Measurements from ENCODE around the gene RD3L. TPM values are rescaled to one million over a fixed set of nuclear protein-coding genes. Genes with fewer than 3 reads are reported as not detected.

RD3L gene
- total and polyA plus RNA-seq, 9 of the 15 experiments (the other 6 are each of a cell fraction or from before 2014, with no cell fraction given): 0.14 TPM; not detected in 8

DNA sequence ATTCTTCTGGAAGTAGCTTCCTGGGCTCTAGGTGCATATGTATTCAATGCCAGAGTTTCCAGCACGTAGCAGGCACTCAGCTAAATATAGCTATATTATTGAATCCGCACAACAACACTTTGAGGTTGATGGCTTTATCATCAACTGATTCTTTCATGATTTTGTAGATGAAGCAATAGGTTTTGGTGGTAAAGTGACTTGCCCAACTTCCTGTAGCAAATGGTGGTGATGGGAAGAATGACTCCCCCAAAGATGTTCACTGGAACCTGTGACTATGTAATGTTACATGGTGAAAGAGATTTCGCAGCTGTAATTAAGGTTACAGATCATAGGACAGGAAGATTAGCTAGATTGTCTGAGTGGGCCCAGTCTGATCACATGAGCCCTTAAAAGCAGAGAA is 10.9 kb downstream of the RD3L start:
- FAIRE-seq (no peak), DNase-seq (ENCODE audit: extremely low read depth in 1 of 4, low spot score in 3 of 4) (no peak), ATAC-seq (no peak)
- Histone ChIP-seq H3K79me2 (ENCODE audit: control insufficient read depth, insufficient read depth, low read length) (no peaks in the 10 kb centered on the region), H3K9me1 (ENCODE audit: control insufficient read depth, insufficient read depth, low read length) (no peaks in the 10 kb centered on the region), H3K36me3 (ENCODE audit: control insufficient read depth, insufficient read depth, low read length) (no peaks in the 10 kb centered on the region), H2AFZ (ENCODE audit: low read depth, low read length) (no peak overlapping the region), H3K9me3 (replicated peaks; ENCODE audit: control insufficient read depth, insufficient read depth, low read depth, low read length) (no peaks in the 10 kb centered on the region), H3K4me1 (replicated peaks in 1 of 2; ENCODE audit: control insufficient read depth in 2 of 2, insufficient read depth in 2 of 2, low read length in 2 of 2) (no peaks in the 10 kb centered on the region; a peak in 1 of 5 replicates), H4K20me1 (replicated peaks; ENCODE audit: control insufficient read depth, insufficient read depth, low read length) (no peaks in the 10 kb centered on the region), H3K4me2 (ENCODE audit: insufficient read depth, low read length) (no peak overlapping the region), H3K27me3 (ENCODE audit: control insufficient read depth in 2 of 2, insufficient read depth in 2 of 2, low read length in 2 of 2) (no peaks in the 10 kb centered on the region), H3K27ac (ENCODE audit: extremely low read depth, low read depth, low read length) (no peak overlapping the region), H3K9ac (ENCODE audit: insufficient read depth in 1 of 2, low read depth in 2 of 2, low read length in 2 of 2) (no peak overlapping the region), H3K4me3 (no peak overlapping the region)
- BruUV-seq (replicated peaks): no TSS peak
- in situ Hi-C loops (cut with MboI) (no loop called here), intact Hi-C loops (cut with micrococcal nuclease) (no loop called here)
- WGBS (ENCODE audit: insufficient coverage, low coverage, missing lambda C conversion rate): 37% methylated on average over 3 of the region's 3 CpGs
- TF ChIP-seq RBM25 (IDR thresholded peaks at IDR 0.05; ENCODE audit: low read depth, low read length, severe bottlenecking) (no peak), SMAD1 (IDR thresholded peaks at IDR 0.05; ENCODE audit: low read depth, low read length, partially characterized antibody) (no peak), CEBPG (CRISPR knock-in tag; IDR thresholded peaks at IDR 0.05) (no peak), CEBPG (tag; conservative IDR thresholded peaks at IDR 0.05 in 1 of 2, IDR thresholded peaks at IDR 0.05 in 1 of 2) (peak; percentile 20 to 43; a peak in 1 of 4 replicates)
- POLR2A ChIA-PET: no interaction called here
- CTCF ChIA-PET (ENCODE audit: low intra/inter-chr PET ratio): no interaction called here

DNA sequence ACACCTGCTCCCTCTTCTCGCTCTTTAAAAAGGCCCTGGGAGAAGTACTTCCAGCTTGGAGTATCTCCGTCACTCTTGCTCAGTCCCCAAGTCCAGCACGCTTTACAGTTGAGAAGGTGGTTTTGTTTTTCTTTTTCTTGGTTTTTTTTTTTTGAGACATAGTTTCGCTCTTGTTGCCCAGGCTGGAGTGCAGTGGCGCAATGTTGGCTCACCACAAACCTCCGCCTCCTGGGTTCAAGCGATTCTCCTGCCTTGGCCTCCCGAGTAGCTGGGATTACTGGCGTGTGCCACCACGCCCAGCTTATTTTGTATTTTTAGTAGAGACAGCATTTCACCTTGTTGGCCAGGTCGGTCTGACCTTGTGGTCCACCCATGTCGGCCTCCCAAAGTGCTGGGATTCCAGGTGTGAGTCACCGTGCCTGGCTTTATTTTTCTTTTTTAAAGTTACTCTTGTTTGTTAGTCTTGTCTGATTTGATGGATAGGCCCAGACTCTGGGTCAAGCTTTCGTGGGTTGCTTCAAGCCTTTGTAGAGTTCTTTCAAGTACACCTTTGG is 12.2 kb downstream of the RD3L start:
- no peak for ATAC-seq
- in situ Hi-C loops (cut with MboI): no loop called here
- no peak overlapping the region for H3K4me2 ChIP-seq (ENCODE audit: insufficient read depth, low read length)
- BruUV-seq (replicated peaks): no TSS peak
- H4K20me1 ChIP-seq (replicated peaks; ENCODE audit: control insufficient read depth, insufficient read depth, low read length): no peaks in the 10 kb centered on the region
- no peak overlapping the region for H3K27ac ChIP-seq (ENCODE audit: extremely low read depth, low read depth, low read length)
- no peak overlapping the region for H3K9ac ChIP-seq (ENCODE audit: insufficient read depth in 1 of 2, low read depth in 2 of 2, low read length in 2 of 2)
- 57% methylated on average over 10 of the region's 14 CpGs for WGBS (ENCODE audit: insufficient coverage, low coverage, missing lambda C conversion rate)
- no peak for DNase-seq (ENCODE audit: extremely low read depth in 1 of 4, low spot score in 3 of 4)
- ChIA-PET POLR2A (no interaction called here), CTCF (ENCODE audit: low intra/inter-chr PET ratio) (no interaction called here)
- FAIRE-seq: no peak
- H3K27me3 ChIP-seq (ENCODE audit: control insufficient read depth in 2 of 2, insufficient read depth in 2 of 2, low read length in 2 of 2): no peaks in the 10 kb centered on the region
- no peaks in the 10 kb centered on the region for H3K79me2 ChIP-seq (ENCODE audit: control insufficient read depth, insufficient read depth, low read length)
- H3K9me3 ChIP-seq (replicated peaks; ENCODE audit: control insufficient read depth, insufficient read depth, low read depth, low read length): no peaks in the 10 kb centered on the region
- H3K36me3 ChIP-seq (ENCODE audit: control insufficient read depth, insufficient read depth, low read length): no peaks in the 10 kb centered on the region
- intact Hi-C loops (cut with micrococcal nuclease): no loop called here
- H3K9me1 ChIP-seq (ENCODE audit: control insufficient read depth, insufficient read depth, low read length): no peaks in the 10 kb centered on the region
- H3K4me3 ChIP-seq: no peak overlapping the region
- H3K4me1 ChIP-seq (replicated peaks in 1 of 2; ENCODE audit: control insufficient read depth in 2 of 2, insufficient read depth in 2 of 2, low read length in 2 of 2): no peaks in the 10 kb centered on the region; a peak in 1 of 5 replicates
- no peak overlapping the region for H2AFZ ChIP-seq (ENCODE audit: low read depth, low read length)
- no peak for TF ChIP-seq TFAM (CRISPR knock-in tag; conservative IDR thresholded peaks at IDR 0.05)
- no peak for TF ChIP-seq GABPA (tag; conservative IDR thresholded peaks at IDR 0.05; ENCODE audit: low read depth)
- no peak for TF ChIP-seq GMEB1 (CRISPR knock-in tag; IDR thresholded peaks at IDR 0.05)
- no peak for TF ChIP-seq HMGN3 (IDR thresholded peaks at IDR 0.05; ENCODE audit: borderline replicate concordance, extremely low read depth, insufficient read length, low read depth, low read length)
- no peak for TF ChIP-seq GTF2A2 (tag; IDR thresholded peaks at IDR 0.05)
- no peak for TF ChIP-seq TEAD4 (IDR thresholded peaks at IDR 0.05; ENCODE audit: low read length)
- no peak for TF ChIP-seq TEAD4 (CRISPR knock-in tag; IDR thresholded peaks at IDR 0.05; ENCODE audit: borderline replicate concordance)
- no peak for TF ChIP-seq MTA3 (IDR thresholded peaks at IDR 0.05; ENCODE audit: borderline replicate concordance)
- TF ChIP-seq, protein P1, sequence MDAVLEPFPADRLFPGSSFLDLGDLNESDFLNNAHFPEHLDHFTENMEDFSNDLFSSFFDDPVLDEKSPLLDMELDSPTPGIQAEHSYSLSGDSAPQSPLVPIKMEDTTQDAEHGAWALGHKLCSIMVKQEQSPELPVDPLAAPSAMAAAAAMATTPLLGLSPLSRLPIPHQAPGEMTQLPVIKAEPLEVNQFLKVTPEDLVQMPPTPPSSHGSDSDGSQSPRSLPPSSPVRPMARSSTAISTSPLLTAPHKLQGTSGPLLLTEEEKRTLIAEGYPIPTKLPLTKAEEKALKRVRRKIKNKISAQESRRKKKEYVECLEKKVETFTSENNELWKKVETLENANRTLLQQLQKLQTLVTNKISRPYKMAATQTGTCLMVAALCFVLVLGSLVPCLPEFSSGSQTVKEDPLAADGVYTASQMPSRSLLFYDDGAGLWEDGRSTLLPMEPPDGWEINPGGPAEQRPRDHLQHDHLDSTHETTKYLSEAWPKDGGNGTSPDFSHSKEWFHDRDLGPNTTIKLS (IDR thresholded peaks at IDR 0.05; ENCODE audit: borderline replicate concordance, low read depth): no peak
